GM21390 (cell line): ENCODE data around the gene ECSCR.
A peak's percentile ranks its signal among the peaks of the same experiment; 100 is the strongest.
"Not testable (repeated sequence)": the region's sequence is repeated elsewhere in the genome, so short reads cannot be mapped to it uniquely, and the experiment has no call there.

Source experiments
- ATAC-seq: cut with Tn5 transposase; IDR thresholded peaks from one replicate; pipeline ENCODE4 v1.9.1; 2021; ENCODE audit not compliant: unreplicated experiment

ECSCR gene

DNA sequence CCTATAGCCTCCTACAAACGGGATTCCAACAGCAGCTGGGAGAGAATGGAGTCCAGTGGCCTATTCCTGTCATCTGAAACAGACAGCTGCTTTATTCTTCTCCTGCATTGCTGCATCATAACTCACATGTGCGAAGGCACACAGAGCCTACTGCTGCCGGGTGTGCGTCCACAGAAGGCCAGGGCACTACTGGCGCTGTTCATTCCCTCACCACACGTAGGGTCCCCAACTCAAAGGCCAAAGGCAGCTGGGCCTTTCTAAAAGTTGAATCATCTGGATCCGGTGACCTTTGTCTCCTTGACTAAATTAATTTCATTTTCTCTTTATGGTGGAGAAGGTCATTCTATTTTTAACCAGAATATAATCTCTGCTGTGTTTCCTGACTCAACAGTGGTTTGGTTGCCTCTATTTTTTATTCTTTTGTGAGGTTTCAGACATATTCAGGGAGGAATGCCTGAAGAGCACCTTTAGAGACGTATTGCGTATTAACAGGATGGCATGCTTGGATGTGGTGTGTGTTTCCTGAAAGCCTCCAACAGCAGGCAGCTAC lies 47.9 kb downstream of the ECSCR start:
- no peak for ATAC-seq

DNA sequence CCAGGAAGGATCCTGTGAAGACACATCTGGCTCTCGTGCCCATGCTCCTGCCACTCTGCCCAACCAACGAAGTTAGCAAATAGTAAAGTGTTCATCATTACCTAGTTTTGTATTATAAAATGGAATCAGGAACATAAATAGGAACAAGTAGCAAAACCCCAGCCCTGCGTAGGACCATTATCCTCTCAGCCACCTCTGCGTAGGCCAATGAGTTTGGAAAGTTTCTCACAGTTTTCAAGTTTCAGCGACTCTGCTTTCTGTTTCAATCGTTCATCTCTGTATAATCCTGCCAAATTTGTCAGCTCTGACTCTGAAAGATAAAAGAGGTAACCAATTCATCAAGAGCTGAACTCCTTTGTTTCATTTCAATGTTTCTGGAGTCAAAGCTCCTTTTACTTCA lies 48.6 kb downstream of the ECSCR start:
- ATAC-seq = no peak

DNA sequence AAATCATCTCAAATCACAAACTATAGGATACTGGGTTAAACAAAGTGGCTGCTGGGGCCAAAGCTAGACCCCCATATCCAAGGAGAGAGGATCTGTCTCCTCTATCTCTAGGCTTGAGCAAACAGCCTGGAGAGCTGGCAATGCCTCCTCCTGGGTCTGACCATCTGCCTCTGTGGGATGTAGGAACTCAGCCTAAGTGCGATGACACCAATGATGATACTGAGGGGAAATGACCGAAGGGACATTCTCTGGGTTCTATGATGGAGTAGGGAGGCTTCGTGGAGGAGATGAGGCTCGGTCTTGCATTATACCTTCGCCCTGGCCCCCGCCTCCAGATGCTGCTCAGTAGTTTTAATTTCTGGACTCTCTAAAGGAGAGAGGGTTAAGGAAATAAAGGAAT lies 49.4 kb downstream of the ECSCR start:
- no peak for ATAC-seq

DNA sequence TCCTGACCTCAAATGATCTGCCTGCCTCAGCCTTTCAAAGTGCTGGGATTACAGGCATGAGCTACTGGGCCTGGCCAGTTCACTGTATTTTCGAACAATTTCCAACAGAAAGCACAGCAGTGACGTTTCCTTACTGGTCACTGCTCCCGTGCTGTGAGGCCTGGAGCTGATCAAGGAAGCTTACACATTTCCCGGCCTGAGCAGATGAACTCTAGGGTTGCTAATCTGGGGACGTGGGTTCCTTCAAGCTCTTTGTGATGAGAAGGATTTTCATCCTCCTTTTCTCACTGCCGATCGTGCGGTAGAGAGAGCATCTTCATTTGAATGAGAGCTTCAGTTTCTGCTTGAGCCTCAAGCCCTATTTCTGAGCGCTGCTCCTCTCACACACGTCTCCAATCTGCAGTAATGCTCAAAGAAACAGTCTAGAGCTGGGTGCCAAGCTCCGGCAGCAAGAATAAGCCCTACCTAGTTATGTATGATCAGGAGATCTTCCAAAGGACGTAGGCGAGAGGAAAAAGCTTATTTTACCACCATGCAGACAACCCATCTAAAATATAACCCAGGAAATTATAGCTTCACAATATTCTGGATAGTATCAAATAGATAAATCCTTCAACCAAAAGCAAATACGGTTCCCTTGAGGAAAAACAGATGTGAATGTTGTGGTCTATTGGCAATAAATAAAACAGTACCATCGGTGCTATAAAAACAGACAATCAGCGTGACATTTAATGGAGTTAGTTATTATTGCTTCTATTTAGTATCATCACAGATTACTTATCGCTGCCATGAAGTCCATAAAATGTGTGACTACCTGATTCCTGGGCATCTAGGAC lies 51.3 kb downstream of the ECSCR start:
- no peak for ATAC-seq

DNA sequence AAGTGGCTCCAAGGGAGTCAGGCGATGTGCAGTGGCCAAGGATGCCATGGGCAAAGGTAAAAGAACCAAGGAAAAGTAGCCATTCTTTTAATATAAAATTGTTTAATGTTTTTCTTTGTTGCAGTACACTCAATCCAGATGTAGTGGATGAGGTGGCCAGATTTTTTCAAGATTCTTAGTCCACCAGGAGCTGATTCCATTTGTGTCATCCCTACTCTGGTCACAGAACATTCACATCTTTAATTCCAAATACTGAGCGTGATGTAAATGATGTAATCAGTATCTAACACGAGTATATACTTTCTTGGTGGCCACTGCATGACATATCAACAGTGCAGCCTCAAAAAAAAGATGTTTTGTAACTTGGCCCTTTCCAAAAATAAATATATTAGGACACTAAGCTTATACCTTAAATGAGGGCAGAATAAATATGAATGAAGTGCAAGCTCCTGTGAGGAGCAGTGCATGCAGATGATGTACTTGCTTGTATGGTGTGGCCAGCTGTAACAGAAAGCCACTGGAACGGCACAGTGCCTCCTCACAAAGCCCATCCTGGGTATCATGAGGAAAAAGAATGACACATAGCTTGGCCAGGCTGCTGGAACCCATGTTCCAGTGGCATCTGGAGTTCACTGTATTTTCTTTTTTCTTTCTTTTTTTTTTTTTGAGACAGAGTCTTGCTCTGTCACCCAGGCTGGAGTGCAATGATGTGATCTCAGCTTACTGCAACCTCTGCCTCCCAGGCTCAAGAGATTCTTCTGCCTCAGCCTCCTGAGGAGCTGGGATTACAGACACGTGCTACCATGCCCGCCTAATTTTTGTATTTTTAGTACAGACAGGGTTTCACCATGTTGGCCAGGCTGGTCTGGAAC lies 52.2 kb downstream of the ECSCR start:
- ATAC-seq = no peak

- ATAC-seq = not testable (repeated sequence)
Observed at GRCh38 chr5:139409116-139409515, 53.4 kb downstream of the ECSCR start.

GRCh38 chr5:139408191-139408590 lies 54.4 kb downstream of the ECSCR start:
- no peak for ATAC-seq

- ATAC-seq = no peak
Observed at GRCh38 chr5:139407517-139407916, 55.0 kb downstream of the ECSCR start.

DNA sequence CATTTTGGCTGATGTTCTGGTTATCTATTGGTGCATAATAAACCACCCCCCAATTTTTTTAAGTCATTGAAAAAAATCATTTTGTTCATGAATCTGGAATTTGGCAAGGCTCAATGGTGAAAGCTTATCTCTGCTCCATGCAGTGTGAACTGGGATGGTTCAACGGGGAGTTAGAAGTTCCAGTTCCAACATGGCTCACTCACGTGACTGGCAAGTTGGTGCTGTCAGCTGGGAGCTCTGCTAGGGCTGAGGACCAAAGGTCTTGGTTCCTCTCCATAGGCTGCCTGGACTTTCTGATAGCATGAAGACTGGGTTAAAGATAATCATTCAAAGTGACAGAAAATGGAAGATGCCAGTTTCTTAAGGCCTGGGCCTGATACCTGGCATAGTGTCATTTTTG lies 55.6 kb downstream of the ECSCR start:
- ATAC-seq = no peak

DNA sequence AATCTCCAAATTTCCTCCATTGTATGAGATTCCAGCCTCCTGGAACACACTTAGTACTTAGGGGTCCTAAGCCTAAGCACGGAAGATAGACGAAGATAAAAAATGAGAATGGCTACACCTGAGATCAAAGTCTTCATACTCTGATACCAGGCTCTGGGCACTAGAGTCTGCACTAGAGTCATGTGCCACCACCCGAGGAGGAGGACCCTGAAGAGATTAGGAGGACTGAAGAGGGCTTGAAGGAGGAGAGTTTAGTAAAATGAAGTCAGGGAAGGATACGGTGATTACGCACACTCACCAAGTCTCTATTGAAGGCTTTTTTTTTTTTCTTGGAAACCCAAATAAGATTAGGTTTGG lies 58.1 kb downstream of the ECSCR start:
- ATAC-seq = no peak

GRCh38 chr5:139403787-139404483 lies 58.6 kb downstream of the ECSCR start, which contains the start of gene SPATA24:
Gene SPATA24 (minus strand): TSS chr5:139404089. CDS start chr5:139404060, 29 bp downstream.
- ATAC-seq = peak; percentile 84

DNA sequence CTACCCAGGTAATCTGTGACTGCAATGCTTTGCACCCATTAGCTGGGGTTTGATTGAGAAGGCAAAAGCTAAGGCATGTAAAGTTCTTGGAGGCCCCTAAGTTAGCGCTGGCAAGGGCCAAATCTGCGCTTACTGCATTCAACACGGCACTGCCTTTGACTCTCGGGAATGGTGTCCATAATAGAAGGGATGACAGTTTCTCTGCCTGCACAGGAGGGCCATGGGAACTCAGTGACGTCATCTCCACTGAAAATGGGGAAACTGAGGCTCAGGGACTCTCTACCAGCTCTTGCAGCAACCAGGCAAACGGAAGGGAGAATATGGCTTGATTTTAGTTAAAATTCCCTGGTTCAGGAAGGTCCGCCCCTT lies 59.1 kb downstream of the ECSCR start:
- ATAC-seq = no peak

- no peak for ATAC-seq
Observed at GRCh38 chr5:139402561-139403158, 59.9 kb downstream of the ECSCR start.

- ATAC-seq = no peak
Observed at GRCh38 chr5:139401546-139401945, 61.0 kb downstream of the ECSCR start.

DNA sequence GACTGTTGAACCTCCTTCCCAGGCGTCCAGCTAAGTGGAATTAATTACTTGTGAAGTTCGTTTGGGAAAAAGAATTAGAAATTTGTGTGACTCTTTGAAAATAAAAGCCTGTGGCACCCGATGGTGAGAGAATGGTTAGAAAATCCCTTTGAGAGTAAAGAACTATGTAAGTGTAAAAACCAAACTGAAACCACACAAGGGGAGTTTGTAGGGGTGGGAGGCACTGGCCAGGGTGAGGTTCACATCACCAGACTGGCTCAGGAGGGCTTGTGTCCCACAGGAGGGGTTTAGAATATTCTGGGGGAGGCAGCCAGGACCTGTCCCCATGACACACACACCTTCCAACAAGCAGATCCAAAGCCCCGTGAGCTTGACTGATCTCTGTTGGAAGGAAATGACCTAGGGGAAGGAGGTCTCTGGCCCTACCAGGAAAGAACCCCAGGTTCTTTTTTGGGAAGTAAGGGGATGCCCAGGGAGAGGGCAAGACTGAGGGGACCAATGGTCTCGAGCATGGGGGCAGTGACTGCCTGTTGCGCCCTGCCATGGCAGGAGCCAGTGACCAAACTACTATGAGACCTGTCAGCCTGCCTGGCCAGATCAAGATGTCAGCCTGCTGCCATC lies 62.9 kb downstream of the ECSCR start:
- ATAC-seq = no peak
